GM12878 (cell line): Measurements from ENCODE around the gene CREG2. TPM values are rescaled to one million over a fixed set of nuclear protein-coding genes. Genes with fewer than 3 reads are reported as not detected.

ENCODE experiments used
- ATAC-seq: fragments of 200-7000 bp; cut with Tn5 transposase; 3 replicates; pipeline ENCODE4 v1.9.1; 2020; ENCODE audit warnings: mild to moderate bottlenecking, moderate library complexity
- BruUV-seq: library from RNA; stranded (reverse); fragments of 400-500 nt; replicated peaks from 2 replicates; lab custom pipeline; 2021; lab: Mats Ljungman, UMichigan
- CTCF ChIA-PET: fragments of 300-600 bp; sonication (Branson Sonifier 250); formaldehyde crosslinking; extraction: SDS; loops from one replicate; lab custom pipeline; 2021; ENCODE audit warnings: inconsistent platforms; lab: Yijun Ruan, JAX
- POLR2A ChIA-PET: fragments of 350-600 bp; formaldehyde crosslinking; extraction: SDS; loops from one replicate; lab custom pipeline; 2021; ENCODE audit warnings: inconsistent platforms; lab: Charles Lee
- RAD21 ChIA-PET: fragments of 300-600 bp; sonication (Branson Sonifier 250); formaldehyde crosslinking; loops from one replicate; lab custom pipeline; 2023; ENCODE audit warnings: antibody characterized with exemption; ENCODE audit not compliant: unreplicated experiment; lab: Charles Lee
- SMC1A ChIA-PET: fragments of 300-600 bp; sonication (Branson Sonifier 250); formaldehyde crosslinking; loops from one replicate; lab custom pipeline; 2023; ENCODE audit not compliant: unreplicated experiment, uncharacterized antibody; lab: Charles Lee
- DNase-seq: peaks from one replicate; pipeline ENCODE4 v3.0.0-alpha.2; 2011; ENCODE audit warnings: low read depth, low spot score
- FAIRE-seq: peaks from 3 replicates; lab custom pipeline; 2011; peaks lifted over from hg19 to GRCh38; lab: Jason Lieb, UNC
- H2AFZ ChIP-seq: 2 replicates; pipeline ENCODE4 v1.6.0; 2011; ENCODE audit warnings: low read depth, low read length, control low read depth; ENCODE audit not compliant: control insufficient read depth
- H3K27ac ChIP-seq: 2 replicates; pipeline ENCODE4 v1.5.1; 2011; ENCODE audit warnings: control low read depth; ENCODE audit not compliant: control insufficient read depth, insufficient read depth
- H3K27me3 ChIP-seq, 2 experiments: replicated peaks in 1 of 2; 2 replicates each; pipeline versions ENCODE4 v1.6.0 to v1.6.1; 2011; ENCODE audit warnings: low read length in 1 of 2; ENCODE audit not compliant: control insufficient read depth in 2 of 2, insufficient read depth in 2 of 2
- H3K36me3 ChIP-seq, 2 experiments: 2 replicates each; pipeline ENCODE4 v1.5.1; 2011; ENCODE audit warnings: low read length in 1 of 2; ENCODE audit not compliant: control insufficient read depth in 2 of 2, insufficient read depth in 2 of 2
- H3K4me1 ChIP-seq: 2 replicates; pipeline ENCODE4 v1.6.1; 2011; ENCODE audit warnings: mild to moderate bottlenecking, low read length, moderate library complexity, mixed read lengths; ENCODE audit not compliant: control insufficient read depth, insufficient read depth
- H3K4me2 ChIP-seq: 2 replicates; pipeline ENCODE4 v1.6.0; 2011; ENCODE audit warnings: control low read depth; ENCODE audit not compliant: control insufficient read depth, insufficient read depth
- H3K4me3 ChIP-seq: fragments of 200-600 bp; sonication (generic); 2 replicates; pipeline ENCODE4 v1.5.1; 2016
- H3K79me2 ChIP-seq: 2 replicates; pipeline ENCODE4 v1.6.0; 2011; ENCODE audit warnings: low read length; ENCODE audit not compliant: control insufficient read depth, insufficient read depth
- H3K9ac ChIP-seq: 2 replicates; pipeline ENCODE4 v1.8.0; 2011; ENCODE audit warnings: low read length, control low read depth, mixed read lengths; ENCODE audit not compliant: control insufficient read depth, insufficient read depth
- H3K9me3 ChIP-seq: replicated peaks from 3 replicates; pipeline ENCODE4 v1.5.1; 2011; ENCODE audit warnings: mild to moderate bottlenecking, low read length; ENCODE audit not compliant: control insufficient read depth, insufficient read depth
- H4K20me1 ChIP-seq: 2 replicates; pipeline ENCODE4 v1.6.0; 2011; ENCODE audit not compliant: control insufficient read depth, insufficient read depth
- CREB1 ChIP-seq: IDR thresholded peaks from 2 replicates; pipeline ENCODE4 v1.6.1; 2012; ENCODE audit warnings: low read depth, mild to moderate bottlenecking, inconsistent platforms
- HDGF ChIP-seq: fragments of 450-650 bp; IDR thresholded peaks from 2 replicates; pipeline ENCODE4 v1.6.1; 2016; ENCODE audit warnings: antibody characterized with exemption
- MYB ChIP-seq: fragments of 150-350 bp; IDR thresholded peaks from 2 replicates; pipeline ENCODE4 v1.6.1; 2014; ENCODE audit warnings: mild to moderate bottlenecking, low read depth, low read length, borderline replicate concordance
- NFIC ChIP-seq: IDR thresholded peaks from 2 replicates; pipeline ENCODE4 v1.6.1; 2012; ENCODE audit warnings: low read depth, mild to moderate bottlenecking, inconsistent platforms, low read length, moderate library complexity
- RB1 ChIP-seq: fragments of 450-650 bp; formaldehyde crosslinking; IDR thresholded peaks from 2 replicates; pipeline ENCODE4 v1.6.1; 2017; ENCODE audit warnings: mild to moderate bottlenecking, borderline replicate concordance
- SIX5 ChIP-seq: IDR thresholded peaks from 2 replicates; pipeline ENCODE4 v1.6.1; 2011; ENCODE audit warnings: mild to moderate bottlenecking, low read depth, low read length, moderate library complexity; ENCODE audit not compliant: severe bottlenecking
- YY1 ChIP-seq: IDR thresholded peaks from 2 replicates; pipeline ENCODE4 v1.6.1; 2011; ENCODE audit warnings: low read depth, mild to moderate bottlenecking, low read length
- ZBTB11 ChIP-seq: fragments of 450-650 bp; formaldehyde crosslinking; IDR thresholded peaks from 2 replicates; pipeline ENCODE4 v1.5.0; 2022; ENCODE audit warnings: mild to moderate bottlenecking, missing genetic modification characterization
- WGBS: methylation state at CpG from one replicate; pipeline ENCODE4 v1.1.6; 2016; ENCODE audit warnings: low lambda C conversion rate; ENCODE audit not compliant: insufficient replicate concordance, insufficient coverage; ENCODE audit errors: missing lambda C conversion rate; 5-methylcytosine and 5-hydroxymethylcytosine counted together
- in situ Hi-C: fragments of 300-500 bp; cut with MboI; formaldehyde crosslinking; loops from 9 replicates; pipeline ENCODE4 v1.14.3; 2018; ENCODE audit warnings: mixed read lengths
- intact Hi-C: fragments of 100-400 bp; cut with micrococcal nuclease; formaldehyde crosslinking; loops from one replicate; pipeline ENCODE4 v1.14.2; 2022; ENCODE audit not compliant: unreplicated experiment
- polyA plus RNA-seq, 11 experiments: library from polyadenylated mRNA; depleted of rRNA in 4 of 11; unstranded in 6 of 11; stranded (reverse) in 5 of 11; fragments of >200 nt; fragmentation: Nextera tagmentation in 4 of 11; fragmentation: Illumina TruSeq in 1 of 11; extraction: Ambion mirVana in 4 of 11; extraction: Trizol in 1 of 11; gene quantifications; 1 replicate in 1 of 11; 2 replicates in 10 of 11; pipeline versions ENCODE4 v1.2.1 to v1.2.3, GENCODE V29; 2011 to 2016; ENCODE audit warnings: inconsistent platforms in 2 of 11, missing spikeins in 2 of 11, low read depth in 1 of 11
- total RNA-seq, 4 experiments: library from RNA; depleted of rRNA in 3 of 4; stranded (reverse); fragments of >200 nt in 3 of 4; fragmentation: Illumina TruSeq in 1 of 4; extraction: Trizol in 1 of 4; gene quantifications; 2 replicates each; pipeline versions ENCODE4 v1.2.1 to v1.2.3, GENCODE V29; 2013 to 2021
- TF ChIP-seq, protein P1 (sequence below): fragments of 450-650 bp; IDR thresholded peaks from 2 replicates; pipeline ENCODE4 v1.6.1; 2017; ENCODE audit warnings: borderline replicate concordance
- TF ChIP-seq, protein P2 (sequence below): fragments of 450-650 bp; IDR thresholded peaks from 2 replicates; pipeline ENCODE4 v1.6.1; 2016; ENCODE audit warnings: mild to moderate bottlenecking
- TF ChIP-seq, protein P3 (sequence below): IDR thresholded peaks from 2 replicates; pipeline ENCODE4 v1.6.1; 2012; ENCODE audit warnings: mild to moderate bottlenecking, low read depth, low read length

Gene CREG2
- total and polyA plus RNA-seq, 10 of the 15 experiments (the other 5 are each of a cell fraction or from before 2014, with no cell fraction given) = not detected

DNA sequence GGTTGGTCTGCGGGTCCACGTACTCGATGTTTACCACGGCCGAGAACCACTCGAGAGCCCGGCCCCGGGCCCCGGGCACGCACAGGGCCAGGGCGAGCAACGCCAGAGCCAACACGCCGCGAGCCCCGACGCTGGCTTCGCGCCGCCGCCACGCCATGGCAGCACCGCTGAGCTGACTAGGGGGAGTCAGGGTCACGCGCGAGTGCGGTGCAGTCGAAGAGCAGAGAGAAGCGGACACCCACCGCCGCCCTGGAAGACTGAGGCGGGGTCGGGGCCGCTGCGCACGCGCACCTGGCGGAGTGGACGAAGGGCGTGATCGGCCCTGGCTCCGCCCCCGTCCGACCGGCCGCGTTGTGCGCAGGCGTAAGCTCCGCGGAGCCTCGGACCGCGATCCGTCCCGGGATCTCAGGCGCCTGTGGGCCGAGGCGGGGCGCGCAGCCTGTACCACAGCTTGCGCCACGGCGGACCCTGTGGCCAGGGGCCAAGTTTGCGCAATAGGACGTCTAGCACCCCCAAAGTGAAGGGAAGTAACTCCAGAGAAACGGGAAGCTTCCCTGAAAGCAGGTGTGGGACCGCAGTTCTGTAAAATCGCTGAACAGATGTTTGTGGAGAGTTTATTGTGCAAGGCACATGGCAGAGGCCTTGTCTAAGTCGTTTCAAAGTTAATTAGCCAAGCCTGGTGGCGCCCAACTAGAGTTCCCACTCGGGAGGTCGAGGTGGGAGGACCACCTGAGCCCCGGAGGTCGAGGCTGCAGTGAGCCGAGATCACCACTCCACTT is 78.7 kb downstream of the CREG2 start, which contains the start of gene RNF149:
RNF149 (minus strand) TSS at position 270 of the 779 bp plus-strand sequence; CDS start at position 157, 113 bp downstream.
- Histone ChIP-seq H3K79me2 (peaks cover 18% of the 10 kb centered on the region), H3K9ac (peak within 1 kb of the TSS; percentile 53), H3K4me1 (peaks cover 24% of the 10 kb centered on the region), H3K27ac (peak within 1 kb of the TSS; percentile 41), H3K4me3 (peak within 1 kb of the TSS; percentile 71), H3K27me3 (no peaks in the 10 kb centered on the region), H3K4me2 (peak within 1 kb of the TSS; percentile 87), H4K20me1 (no peaks in the 10 kb centered on the region), H3K9me3 (no peaks in the 10 kb centered on the region), H3K36me3 (no peaks in the 10 kb centered on the region), H2AFZ (peak within 1 kb of the TSS; percentile 95)
- ChIA-PET SMC1A (interaction anchor here (0.5 to 2.1 kb wide), 7 partner anchors 33 to 532 kb away, joined by 3 to 10 read pairs (median 4); partner anchors contain the start of gene CNOT11), CTCF (interaction anchor here (0.7 to 1.7 kb wide), 5 partner anchors 10 to 55 kb away, joined by 3 to 6 read pairs (median 3); no protein-coding TSS in a partner anchor), RAD21 (interaction anchor here (0.6 to 1.2 kb wide), 8 partner anchors 37 to 143 kb away, joined by 3 to 6 read pairs (median 4); partner anchors contain the start of gene CNOT11), POLR2A (interaction anchor here (0.6 to 1.6 kb wide), 15 partner anchors 9 to 1182 kb away, joined by 3 to 10 read pairs (median 3); partner anchors contain the start of gene CNOT11)
- FAIRE-seq (no peak), ATAC-seq (peak; percentile 82), DNase-seq (peak; percentile 61)
- WGBS = 2% methylated on average over 70 of the region's 76 CpGs
- in situ Hi-C loops (no loop called here), intact Hi-C loops (loop anchor here (1.0 to 5.0 kb wide), 2 partner anchors 36 to 56 kb away; partner anchors contain the start of gene CNOT11)
- BruUV-seq = no TSS peak
- TF ChIP-seq SIX5 (no peak), MYB (no peak), RB1 (no peak), HDGF (no peak), YY1 (no peak), CREB1 (no peak), NFIC (no peak), ZBTB11 (no peak)
- TF ChIP-seq, protein P1, sequence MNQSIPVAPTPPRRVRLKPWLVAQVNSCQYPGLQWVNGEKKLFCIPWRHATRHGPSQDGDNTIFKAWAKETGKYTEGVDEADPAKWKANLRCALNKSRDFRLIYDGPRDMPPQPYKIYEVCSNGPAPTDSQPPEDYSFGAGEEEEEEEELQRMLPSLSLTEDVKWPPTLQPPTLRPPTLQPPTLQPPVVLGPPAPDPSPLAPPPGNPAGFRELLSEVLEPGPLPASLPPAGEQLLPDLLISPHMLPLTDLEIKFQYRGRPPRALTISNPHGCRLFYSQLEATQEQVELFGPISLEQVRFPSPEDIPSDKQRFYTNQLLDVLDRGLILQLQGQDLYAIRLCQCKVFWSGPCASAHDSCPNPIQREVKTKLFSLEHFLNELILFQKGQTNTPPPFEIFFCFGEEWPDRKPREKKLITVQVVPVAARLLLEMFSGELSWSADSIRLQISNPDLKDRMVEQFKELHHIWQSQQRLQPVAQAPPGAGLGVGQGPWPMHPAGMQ = no peak
- TF ChIP-seq, protein P2, sequence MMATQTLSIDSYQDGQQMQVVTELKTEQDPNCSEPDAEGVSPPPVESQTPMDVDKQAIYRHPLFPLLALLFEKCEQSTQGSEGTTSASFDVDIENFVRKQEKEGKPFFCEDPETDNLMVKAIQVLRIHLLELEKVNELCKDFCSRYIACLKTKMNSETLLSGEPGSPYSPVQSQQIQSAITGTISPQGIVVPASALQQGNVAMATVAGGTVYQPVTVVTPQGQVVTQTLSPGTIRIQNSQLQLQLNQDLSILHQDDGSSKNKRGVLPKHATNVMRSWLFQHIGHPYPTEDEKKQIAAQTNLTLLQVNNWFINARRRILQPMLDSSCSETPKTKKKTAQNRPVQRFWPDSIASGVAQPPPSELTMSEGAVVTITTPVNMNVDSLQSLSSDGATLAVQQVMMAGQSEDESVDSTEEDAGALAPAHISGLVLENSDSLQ = no peak
- TF ChIP-seq, protein P3, sequence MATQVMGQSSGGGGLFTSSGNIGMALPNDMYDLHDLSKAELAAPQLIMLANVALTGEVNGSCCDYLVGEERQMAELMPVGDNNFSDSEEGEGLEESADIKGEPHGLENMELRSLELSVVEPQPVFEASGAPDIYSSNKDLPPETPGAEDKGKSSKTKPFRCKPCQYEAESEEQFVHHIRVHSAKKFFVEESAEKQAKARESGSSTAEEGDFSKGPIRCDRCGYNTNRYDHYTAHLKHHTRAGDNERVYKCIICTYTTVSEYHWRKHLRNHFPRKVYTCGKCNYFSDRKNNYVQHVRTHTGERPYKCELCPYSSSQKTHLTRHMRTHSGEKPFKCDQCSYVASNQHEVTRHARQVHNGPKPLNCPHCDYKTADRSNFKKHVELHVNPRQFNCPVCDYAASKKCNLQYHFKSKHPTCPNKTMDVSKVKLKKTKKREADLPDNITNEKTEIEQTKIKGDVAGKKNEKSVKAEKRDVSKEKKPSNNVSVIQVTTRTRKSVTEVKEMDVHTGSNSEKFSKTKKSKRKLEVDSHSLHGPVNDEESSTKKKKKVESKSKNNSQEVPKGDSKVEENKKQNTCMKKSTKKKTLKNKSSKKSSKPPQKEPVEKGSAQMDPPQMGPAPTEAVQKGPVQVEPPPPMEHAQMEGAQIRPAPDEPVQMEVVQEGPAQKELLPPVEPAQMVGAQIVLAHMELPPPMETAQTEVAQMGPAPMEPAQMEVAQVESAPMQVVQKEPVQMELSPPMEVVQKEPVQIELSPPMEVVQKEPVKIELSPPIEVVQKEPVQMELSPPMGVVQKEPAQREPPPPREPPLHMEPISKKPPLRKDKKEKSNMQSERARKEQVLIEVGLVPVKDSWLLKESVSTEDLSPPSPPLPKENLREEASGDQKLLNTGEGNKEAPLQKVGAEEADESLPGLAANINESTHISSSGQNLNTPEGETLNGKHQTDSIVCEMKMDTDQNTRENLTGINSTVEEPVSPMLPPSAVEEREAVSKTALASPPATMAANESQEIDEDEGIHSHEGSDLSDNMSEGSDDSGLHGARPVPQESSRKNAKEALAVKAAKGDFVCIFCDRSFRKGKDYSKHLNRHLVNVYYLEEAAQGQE = no peak
